ENCODE results near the gene SLC9B2.

DNA sequence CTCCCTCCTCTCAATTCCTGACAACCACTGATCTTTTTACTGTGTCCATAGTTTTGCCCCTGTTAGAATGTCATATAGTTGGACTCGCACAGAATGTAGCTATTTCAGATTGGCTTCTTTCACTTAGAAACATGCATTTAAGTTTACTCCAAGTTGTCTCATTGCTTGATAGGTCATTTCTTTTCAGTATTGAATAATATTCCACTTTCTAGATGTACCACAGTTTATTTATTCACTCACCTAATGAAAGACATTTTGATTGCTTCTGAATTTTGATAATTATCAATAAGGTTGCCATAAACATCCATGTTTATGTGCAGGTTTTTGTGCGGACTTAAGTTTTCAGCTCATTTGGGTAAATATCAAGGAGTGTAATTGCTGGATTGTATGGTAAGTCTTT is 95.6 kb downstream of the SLC9B2 start:
- TF ChIP-seq, protein P1, sequence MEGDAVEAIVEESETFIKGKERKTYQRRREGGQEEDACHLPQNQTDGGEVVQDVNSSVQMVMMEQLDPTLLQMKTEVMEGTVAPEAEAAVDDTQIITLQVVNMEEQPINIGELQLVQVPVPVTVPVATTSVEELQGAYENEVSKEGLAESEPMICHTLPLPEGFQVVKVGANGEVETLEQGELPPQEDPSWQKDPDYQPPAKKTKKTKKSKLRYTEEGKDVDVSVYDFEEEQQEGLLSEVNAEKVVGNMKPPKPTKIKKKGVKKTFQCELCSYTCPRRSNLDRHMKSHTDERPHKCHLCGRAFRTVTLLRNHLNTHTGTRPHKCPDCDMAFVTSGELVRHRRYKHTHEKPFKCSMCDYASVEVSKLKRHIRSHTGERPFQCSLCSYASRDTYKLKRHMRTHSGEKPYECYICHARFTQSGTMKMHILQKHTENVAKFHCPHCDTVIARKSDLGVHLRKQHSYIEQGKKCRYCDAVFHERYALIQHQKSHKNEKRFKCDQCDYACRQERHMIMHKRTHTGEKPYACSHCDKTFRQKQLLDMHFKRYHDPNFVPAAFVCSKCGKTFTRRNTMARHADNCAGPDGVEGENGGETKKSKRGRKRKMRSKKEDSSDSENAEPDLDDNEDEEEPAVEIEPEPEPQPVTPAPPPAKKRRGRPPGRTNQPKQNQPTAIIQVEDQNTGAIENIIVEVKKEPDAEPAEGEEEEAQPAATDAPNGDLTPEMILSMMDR (conservative IDR thresholded peaks at IDR 0.05; ENCODE audit: low read depth, low read length): no peak
- TF ChIP-seq EZH2 (IDR thresholded peaks at IDR 0.05; ENCODE audit: borderline replicate concordance, low read depth, low read length, poor library complexity, severe bottlenecking): no peak
